ENCODE measurements around the gene THAP10. TPM values are rescaled to one million over a fixed set of nuclear protein-coding genes. Genes with fewer than 3 reads are reported as not detected.

Gene THAP10
- total and polyA plus RNA-seq, 2 experiments from 2014 or later = 5.7 to 8.2 TPM

- TF ChIP-seq ZNF462 (CRISPR knock-in tag; IDR thresholded peaks at IDR 0.05) = no peak
- no peak for TF ChIP-seq NANOG (IDR thresholded peaks at IDR 0.05; ENCODE audit: borderline replicate concordance)
- no peak for TF ChIP-seq JUNB (IDR thresholded peaks at IDR 0.05; ENCODE audit: unreplicated experiment)
- no peak for TF ChIP-seq EZH2 (IDR thresholded peaks at IDR 0.05; ENCODE audit: low read depth, unreplicated experiment)
- TF ChIP-seq REST (IDR thresholded peaks at IDR 0.05; ENCODE audit: unreplicated experiment) = no peak
- TF ChIP-seq ETS1 (IDR thresholded peaks at IDR 0.05) = no peak
- no peak for TF ChIP-seq POLR2AphosphoS5 (IDR thresholded peaks at IDR 0.05; ENCODE audit: low read depth)
- TF ChIP-seq STAT1 (IDR thresholded peaks at IDR 0.05; ENCODE audit: unreplicated experiment) = no peak
- TF ChIP-seq CREB1 (CRISPR knock-in tag; IDR thresholded peaks at IDR 0.05; ENCODE audit: low read depth) = no peak
- no peak for TF ChIP-seq ZNF114 (CRISPR knock-in tag; IDR thresholded peaks at IDR 0.05)
- TF ChIP-seq EZH2phosphoT487 (IDR thresholded peaks at IDR 0.05; ENCODE audit: unreplicated experiment) = no peak
- TF ChIP-seq ZNF331 (CRISPR knock-in tag; IDR thresholded peaks at IDR 0.05; ENCODE audit: low read depth) = no peak
Measured at GRCh38 chr15:70932397-70932796, 40.2 kb upstream of the THAP10 start (continued).

Data from GM23338 (cell line).